GM12872 (cell line): Measurements from ENCODE around the gene HOXD11.

ENCODE experiments used
- CTCF ChIP-seq: IDR thresholded peaks from 3 replicates; pipeline ENCODE4 v1.5.1; 2011; ENCODE audit warnings: low read depth, mild to moderate bottlenecking, low read length, moderate library complexity; ENCODE audit not compliant: insufficient read depth

HOXD11 gene

GRCh38 chr2:176133389-176133788, 26.3 kb downstream of the HOXD11 start:
- no peak for TF ChIP-seq CTCF

GRCh38 chr2:176134035-176134434, 27.0 kb downstream of the HOXD11 start:
- no peak for TF ChIP-seq CTCF

GRCh38 chr2:176135035-176135440, 28.0 kb downstream of the HOXD11 start:
- no peak for TF ChIP-seq CTCF

- no peak for TF ChIP-seq CTCF
Observed at GRCh38 chr2:176136374-176137251, 29.5 kb downstream of the HOXD11 start.

- TF ChIP-seq CTCF: no peak
Observed at GRCh38 chr2:176137252-176137580, 30.1 kb downstream of the HOXD11 start.

GRCh38 chr2:176137906-176138305, 30.8 kb downstream of the HOXD11 start:
- no peak for TF ChIP-seq CTCF

GRCh38 chr2:176138526-176138922, 31.4 kb downstream of the HOXD11 start:
- no peak for TF ChIP-seq CTCF
